ENCODE results near the gene RBMS3.
"Not testable (repeated sequence)": the region's sequence is repeated elsewhere in the genome, so short reads cannot be mapped to it uniquely, and the experiment has no call there.

The RBMS3 gene

DNA sequence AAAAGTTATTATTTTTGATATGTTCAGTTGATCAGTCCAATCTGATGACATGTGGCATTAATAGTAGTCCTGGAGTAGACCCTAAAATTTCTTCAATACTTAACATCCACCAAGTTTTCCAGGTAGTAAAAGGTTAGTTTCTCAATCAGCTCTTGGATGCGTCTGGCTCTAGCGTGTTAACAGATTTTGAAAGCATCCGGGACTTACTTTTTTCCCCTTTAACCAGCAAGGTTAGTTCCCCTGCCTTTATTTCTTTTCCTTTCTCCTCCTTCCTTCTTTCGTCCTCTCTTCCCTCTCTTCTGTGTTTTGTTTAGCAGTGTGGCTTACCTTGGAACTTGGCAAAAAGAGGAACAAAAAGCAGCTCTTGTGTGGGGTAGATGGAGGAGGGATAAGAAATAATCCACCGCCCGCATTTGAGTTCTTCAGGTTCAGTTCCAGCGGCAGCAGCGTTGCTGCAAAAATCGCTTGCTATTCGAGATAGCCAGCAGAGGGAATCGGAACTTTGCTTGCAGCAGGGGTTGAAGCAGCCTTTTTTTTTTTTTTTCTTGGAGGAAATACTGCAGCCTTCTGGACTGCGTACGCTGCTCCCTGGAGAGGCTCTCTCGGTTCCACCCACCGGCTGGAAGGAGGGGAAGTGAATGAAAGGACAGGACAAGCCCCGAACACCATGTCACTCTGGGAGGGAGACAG, at the start of gene RBMS3:
RBMS3 (plus strand) TSS at position 668 of the 690 bp plus-strand sequence.
- no peak for DNase-seq

DNA sequence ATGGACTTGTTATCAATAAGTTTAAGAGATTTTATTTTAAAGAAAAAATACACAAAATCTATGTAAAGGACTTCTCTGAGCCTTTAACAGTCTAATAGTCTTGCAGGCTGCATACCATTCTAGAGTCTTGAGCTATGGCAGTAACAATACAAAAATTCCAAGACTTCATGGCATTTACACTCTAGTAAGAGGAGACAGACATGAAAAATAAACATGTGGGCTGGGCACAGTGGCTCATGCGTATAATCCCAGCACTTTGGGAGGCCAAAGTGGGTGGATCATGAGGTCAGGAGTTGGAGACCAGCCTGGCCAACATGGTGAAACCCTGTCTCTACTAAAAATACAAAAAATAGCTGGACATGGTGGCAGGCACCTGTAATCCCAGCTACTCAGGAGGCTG, 47.7 kb upstream of the RBMS3 start:
- not testable (repeated sequence) for DNase-seq

DNA sequence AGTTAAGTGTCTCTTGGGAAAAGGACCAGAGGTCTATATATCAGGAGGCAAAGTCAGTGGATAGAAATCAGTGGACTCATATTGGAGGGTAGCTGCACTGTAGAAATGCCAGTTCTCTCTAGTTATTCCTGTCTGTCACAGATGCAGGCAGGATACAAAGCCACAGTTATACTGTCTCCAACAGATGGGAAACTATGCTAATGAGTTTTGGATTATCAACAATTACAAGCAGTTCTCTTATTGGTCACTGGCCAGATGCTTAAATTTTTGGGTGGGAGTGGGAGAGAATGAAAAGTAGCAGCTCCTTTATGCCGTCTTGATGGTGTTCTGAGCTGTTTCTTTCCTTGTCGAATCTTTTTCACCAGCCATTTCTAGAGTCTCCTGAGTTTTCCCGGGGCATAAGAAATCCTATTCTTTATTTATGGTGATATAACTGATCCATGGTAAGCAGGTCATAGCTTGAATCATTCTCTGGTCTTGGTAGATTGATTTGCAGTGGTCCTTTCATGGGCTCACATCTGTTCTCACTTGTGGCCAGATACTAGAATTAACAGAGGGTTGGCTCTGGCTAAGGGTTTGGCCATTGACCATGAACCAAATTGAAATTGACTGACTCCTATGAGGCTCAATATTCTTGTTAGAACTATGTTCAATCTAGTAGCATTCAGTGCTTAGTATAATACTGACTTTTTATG, 44.6 kb upstream of the RBMS3 start:
- DNase-seq, result no peak

DNA sequence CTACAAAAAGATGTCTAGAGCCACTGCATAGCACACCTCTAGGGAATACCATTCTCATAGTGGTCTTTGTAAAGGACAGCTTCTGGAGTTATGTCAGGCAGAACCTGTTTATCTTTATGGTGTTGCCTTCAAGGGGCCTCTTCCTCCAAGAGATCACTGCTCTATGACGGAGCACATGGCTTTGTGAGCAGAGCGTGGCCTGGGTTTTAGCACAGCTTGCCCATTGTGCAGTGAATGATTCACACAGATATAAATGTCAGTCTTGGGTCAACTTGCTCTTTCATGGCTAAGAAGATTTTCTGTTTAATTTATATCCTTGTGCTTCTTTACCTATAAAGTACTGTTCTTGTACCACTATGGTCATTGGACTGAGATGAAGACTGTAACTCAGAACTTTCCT, 41.5 kb upstream of the RBMS3 start:
- no peak for DNase-seq

DNA sequence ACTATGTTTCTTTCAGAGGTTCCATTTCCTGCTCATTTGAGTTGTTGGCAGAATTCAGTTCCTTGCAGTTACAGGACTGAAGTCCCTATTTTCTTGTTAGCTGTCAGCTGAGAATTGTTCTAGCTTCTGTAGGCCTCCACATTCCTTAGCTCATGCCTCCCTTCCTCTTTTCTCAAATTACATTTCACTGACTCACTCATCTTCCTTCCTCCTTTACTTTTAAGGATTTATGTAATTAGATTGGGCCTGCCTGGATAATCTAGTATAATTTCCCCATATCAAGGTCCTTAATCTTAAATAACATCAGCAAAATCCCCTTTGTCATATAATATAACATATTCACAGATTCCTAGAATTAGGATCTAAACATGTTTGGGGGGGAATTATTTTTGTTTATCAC, 40.6 kb upstream of the RBMS3 start:
- DNase-seq, result no peak

DNA sequence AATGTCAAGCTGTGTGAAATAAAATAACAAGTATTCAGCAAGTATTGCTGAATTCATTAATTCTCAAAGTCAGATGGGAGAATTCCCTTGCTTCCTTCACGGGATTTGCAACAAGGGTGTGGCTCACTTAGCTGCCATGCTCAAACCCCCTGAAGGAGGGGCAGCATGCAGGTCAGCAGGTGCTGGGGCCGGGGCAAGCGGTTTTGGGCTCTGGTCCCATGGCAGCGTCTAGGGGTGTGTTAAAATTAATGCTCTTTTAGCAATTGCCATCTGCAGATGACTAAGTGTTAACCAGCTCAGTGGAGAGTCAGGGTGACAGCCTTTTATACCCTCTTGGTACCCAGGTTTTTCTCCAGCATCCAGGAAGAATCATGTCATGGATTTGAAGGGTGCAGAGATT, 40.0 kb upstream of the RBMS3 start:
- DNase-seq, result no peak

DNA sequence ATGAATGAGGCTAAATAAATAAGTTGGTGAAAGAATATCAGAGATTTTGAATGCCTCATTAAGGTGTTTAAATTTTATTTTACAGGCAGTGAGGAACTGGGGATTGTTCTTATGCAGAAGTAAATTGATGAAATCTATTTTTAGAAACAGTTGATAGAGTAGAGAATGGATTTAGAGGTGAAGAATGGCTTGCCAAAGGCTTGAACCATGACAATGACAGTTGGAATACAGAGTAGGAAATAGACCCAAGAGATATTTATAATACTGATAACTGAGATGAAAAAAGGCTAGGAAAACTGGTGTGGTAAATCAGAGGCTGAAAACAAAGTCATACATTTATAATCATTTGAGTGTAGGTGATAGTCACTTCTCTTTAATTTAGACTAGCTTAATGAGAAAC, 39.0 kb upstream of the RBMS3 start:
- no peak for DNase-seq

DNA sequence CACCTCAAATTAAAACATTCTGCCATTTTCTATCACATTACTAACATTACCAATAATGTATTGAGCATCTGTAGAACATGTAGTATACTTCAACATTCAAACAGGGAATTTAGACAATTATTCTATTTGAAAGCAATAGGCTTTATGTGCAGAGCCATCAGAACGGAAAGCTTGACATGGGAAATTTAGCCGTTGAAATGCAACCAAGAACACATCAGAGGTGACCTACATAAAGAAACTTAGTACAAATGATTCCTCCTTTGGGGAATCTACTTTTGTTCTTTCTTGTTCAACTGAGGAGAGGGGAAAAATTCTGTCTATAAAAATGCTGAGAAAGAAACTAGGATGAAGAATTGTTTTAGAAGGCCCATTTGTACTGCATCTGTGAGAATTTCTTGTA, 38.6 kb upstream of the RBMS3 start:
- DNase-seq, result no peak

DNA sequence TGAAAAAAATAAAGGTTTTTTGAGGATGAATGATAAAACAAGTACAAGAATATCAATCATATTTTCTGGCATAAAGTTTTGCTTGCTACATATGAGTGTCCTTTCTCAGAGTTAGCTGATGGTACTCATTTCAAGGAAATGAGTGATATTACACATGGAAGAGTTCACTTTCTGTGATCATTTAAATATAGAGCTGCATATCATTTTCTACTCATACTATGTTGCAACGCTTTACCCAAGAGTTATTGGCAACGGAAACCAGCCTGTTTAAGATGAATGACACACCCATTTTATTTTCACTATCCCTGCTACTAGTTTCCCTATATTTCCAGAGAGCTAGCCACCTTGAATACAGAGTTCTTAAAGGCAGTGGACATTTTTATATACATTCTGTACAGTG, 35.4 kb upstream of the RBMS3 start:
- DNase-seq, result no peak

DNA sequence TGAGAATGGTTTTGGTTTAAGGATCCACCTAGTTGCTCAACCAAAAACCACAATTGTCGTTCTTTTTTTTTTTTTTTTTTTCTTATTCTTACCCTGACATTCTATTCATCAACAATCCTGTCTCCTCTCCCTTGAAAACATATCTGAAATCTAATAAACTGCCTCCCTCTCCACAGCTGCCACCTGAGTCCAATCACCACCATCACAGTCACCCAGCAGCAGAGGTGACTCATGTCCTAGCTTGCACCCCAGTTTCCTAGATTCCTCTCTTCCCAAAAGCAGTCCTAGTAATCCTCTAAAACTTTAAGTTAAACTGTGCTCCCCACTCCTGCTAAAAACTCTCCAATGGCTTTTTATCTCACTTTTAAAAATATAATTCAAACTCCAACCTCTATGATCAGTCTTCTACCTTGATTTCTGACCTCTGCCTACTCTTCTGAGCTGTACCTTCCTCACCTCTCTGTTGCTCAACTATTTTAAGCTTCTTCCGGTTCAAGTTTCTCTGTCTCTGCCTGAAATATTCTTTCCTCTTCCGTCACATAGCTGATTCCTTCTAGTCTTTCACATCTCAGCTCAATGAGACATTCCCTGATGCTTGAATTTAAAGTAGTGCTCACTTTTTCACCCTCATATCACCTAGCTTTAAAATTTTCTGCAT, 33.7 kb upstream of the RBMS3 start:
- DNase-seq, result no peak

DNA sequence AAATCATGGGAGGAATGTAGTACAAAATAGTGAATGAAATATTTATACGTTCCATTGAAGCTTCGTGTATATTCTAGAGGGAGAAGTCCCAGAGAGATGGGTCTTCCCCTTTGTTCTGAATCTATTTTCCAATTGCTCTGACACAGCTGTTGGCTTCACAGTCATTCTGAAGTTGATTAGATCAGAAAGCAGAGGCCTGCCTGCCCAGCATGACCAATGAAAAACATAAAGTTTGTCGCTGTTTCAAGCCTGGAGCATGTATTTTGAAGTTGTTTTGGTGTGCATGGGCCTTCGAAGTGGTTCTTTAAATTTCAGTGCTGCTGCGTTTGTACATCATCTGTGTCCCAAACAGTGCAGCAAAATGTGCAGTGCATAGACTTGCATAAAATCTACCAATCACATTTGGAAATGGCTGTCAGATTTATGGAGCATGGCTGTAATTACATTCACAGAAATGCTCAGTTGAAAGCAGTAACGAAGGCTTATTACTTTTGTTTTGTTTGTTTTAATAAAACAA, 31.0 kb upstream of the RBMS3 start:
- DNase-seq, result no peak

DNA sequence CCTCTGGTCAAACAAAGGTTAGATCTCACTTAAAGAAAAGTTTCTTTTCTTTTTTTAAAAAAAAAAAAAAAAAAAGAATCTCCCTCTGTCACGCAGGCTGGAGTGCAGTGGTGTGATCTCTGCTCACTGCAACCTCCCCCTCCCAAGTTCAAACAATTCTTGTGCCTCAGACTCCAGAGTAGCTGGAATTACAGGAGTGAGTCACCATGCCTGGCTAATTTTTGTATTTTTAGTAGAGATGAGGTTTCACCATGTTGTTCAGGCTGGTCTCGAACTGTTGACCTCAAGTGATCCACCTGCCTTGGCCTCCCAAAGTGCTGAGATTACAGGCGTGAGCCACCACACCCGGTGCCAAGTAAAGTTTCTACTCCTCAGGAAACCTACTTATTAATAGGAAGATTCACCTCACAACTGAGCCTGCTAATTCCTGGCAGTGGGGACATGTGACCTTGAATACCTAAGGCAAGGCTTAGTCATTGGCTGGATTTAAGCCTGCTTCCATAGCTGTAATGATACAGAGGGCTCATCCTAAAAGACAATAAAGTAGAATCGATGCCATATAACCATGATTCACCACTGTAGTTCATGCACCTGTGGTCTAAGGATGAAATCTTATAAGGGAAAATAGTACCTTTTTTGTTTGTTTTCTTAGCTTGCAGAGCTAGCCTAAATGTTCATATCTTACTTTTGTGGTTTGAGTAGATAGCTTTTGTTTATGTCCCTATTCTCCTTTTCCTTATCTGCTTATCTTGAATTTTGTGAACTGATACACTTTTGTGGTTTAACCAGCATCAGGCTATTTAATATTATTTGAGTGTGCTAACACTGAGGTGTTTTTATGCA, 24.8 kb upstream of the RBMS3 start:
- DNase-seq, result no peak

DNA sequence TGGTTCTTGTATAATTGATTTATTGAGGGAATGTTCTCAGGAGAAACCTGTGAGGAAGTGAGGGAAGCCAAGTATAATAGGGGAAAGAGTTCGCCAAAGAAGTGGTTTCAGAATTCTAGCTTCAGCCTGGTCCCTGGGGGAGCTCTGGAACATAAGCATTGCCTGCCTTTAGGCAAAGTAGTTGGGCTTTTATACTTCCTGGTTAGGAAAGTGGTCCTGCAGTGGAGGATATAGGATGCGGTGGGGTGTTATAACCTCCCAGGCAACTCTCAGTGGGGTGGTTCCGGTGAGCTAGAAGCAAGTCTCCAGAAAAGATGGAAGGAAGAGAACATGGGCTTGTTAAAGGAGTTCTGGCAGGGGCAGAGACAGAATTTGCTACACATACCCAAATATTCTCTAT, 22.7 kb upstream of the RBMS3 start:
- no peak for DNase-seq

DNA sequence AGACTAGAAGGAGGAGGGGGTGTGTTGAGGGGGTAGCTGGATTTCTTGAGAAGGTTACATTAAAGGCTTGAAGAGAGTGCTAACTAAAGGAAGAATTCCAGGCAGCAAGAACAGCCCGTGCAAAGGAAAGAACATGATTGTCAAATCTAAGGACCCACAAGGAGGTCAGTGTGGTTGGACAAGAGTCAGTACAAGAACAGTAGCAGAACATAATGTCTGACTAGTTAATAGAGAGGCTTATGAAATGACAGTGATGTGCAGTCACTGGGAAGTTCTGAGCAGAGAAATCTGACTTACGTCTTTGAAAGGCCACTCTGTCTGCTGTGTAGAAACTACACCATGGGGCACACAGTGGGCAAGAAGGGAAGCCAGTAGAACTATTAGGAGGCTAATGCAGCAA, 19.8 kb upstream of the RBMS3 start:
- DNase-seq, result no peak

DNA sequence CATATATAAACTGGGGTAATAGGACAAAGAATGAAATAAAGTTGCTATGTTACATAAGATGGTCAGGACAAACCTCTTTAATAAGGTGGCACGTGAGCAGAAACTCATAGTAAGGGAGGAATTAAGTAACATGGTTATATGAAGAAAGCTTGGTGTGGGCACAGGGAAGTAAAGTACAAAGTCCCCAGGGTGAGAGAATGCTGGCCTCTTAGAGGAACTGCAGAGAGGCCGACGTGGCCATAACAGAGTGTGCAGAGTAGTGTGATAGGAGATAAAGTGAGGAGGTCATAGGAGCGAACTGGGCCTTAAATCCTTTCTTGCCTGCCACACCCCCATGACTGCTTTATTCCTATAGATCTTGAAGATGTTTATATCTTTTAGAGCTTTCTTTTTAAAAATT, 17.4 kb upstream of the RBMS3 start:
- no peak for DNase-seq

DNA sequence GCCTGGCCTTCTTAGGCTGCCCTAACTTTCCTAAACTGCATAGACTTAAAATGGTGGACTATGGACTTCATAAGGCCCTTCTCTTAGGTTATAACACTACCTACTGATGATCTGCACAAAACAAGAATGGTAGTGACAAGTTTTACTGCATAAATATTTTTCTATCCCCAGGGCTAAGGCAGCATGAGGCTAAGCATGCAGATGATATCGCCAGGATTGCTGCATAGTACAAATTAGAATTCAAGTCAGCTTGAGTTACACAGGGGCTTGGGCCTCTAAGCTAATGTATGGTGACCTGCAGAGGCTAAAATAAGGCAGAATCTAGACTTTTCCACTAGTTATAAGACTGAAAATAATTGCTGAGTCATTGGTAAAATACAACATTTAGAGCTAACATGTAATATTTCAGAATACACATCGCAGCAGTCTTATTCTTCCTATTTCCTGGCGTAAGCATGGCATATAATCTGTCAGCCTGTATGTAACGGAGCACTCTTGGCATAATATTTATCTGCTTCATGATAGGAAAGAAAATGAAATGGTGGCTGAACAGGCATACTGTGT, 15.3 kb upstream of the RBMS3 start:
- DNase-seq, result no peak

DNA sequence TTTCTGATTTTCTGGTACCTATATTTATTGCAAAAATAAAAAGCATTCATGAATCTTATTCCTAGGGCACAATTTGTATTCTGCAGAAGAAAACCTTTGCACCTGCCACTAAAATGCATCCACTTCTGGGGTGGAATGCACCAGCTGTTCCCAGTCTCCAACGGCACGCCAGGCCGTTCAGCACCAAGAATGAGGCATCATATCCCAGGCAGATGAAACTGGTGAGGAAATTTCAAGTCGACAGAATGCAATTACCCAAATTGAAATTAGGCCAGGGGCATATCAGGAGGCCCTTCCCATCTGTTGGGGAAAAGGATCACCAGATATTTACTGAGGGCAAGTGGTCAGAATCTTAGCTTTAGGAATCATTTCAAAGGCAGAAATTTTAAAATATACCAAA, 13.6 kb upstream of the RBMS3 start:
- DNase-seq, result no peak

DNA sequence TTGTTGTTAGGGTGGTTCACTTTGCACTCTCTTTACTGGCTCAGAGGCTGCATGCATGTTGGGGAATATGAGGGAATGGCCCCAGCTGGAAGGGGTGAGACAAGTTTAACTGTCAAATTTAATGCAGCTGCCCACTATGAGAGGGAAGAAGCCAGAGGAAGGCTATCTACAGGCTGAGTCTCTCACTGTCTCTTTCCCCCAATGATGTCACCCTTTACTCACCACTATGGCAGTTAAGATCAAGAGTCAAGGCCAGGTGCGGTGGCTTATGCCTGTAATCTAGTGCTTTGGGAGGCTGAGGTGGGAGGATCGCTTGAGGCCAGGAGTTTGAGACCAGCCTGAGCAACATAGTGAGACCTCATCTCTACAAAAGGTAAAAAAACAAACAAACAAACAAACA, 12.2 kb upstream of the RBMS3 start:
- DNase-seq, result no peak

DNA sequence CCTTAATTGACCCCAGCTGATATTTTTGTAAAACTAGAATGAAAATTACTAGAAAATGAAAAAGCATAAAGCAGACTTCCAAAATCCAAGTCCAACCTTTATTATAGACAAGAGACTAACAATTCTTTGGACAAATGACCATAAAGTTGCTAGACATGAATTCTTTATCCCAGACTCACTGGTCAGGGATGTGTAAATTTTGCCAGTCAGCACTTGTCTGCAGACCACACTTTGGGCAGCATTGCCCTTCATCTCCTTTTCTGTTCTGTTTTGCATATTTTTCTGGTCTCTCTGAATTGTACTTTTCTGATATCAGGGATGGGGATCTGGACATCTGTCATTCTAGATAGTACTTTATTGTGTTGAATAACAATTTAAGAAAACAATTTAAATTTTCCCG, 10.1 kb upstream of the RBMS3 start:
- no peak for DNase-seq

DNA sequence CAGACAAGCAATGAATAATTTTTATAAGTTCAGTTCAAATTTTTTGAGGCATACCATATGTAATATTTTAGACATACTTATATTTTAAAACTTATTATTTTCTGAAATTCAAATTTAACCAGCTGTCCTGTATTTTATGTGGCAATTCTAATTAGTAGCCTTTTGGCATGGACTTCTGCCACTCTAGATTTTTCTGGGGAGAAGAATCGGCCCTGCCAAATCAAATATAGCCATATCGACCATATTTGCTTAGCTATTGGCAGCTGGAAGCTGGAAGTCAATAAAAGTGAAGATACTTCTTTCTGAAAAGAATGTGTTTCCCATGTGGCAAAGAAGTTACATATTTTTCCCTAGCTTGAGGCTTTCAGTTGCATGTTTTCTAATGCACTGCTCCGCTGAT, 9.4 kb upstream of the RBMS3 start:
- DNase-seq, result no peak

DNA sequence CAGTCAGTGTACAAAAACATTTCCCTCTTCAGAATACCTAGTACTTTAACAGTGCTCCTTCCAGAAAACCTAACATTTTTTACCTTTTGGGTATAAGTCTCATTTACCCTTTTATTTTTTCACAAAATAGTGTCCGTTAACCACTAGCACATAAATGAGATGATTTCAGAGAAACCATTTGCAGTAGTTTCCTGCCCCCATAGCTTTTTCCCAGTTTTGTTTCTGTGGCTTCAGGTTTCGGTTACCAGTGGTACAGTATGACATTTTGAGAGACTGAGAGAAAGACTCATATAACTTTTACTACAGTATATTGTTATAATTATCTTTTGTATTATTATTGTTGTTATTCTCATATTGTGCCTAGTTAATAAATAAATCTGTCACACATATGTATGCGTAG, 6.2 kb upstream of the RBMS3 start:
- DNase-seq, result no peak

DNA sequence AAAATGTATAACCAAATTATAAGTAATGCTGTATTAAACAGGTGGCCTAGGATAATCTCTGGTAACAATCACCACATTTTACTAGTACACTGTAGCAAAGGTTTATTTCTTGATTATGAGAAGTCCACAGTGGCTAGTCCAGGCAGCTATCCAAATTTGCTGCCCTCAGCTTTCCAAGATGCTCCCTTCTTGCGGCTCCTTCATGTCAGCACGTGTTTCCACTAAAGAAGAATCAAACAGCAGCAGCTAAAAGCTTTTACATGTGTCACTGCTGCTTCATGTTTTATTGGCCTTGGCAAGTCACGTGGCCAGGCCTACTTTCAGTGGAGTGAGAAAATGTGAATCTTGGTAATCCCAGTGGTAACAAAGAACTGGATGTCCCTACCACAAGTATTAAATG, 5.6 kb upstream of the RBMS3 start:
- no peak for DNase-seq

DNA sequence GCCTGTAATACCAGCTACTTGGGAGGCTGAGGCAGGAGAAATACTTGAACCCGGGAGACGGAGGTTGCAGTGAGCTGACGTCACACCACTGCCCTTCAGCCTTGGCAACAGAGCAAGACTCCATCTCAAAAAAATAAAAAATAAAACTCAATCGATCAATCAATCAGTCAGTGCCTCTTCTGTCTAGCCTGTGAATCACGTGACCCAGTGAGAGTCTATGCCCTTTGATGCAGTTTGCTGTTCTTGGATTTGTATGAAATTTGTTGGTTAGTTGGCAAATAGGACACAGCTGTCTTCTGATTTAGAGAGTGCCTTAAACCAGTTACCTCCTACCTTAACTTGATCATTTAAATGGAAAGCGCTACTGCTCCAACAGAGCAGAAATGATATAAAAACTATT, 3.6 kb upstream of the RBMS3 start:
- no peak for DNase-seq
